ENCODE results near the gene OLFML1.

Gene OLFML1

GRCh38 chr11:7493670-7494069, 8.4 kb downstream of the OLFML1 start:
- Histone ChIP-seq H3K36me3 (replicated peaks; ENCODE audit: low read depth, low read length) (no peaks in the 10 kb centered on the region), H3K4me3 (ENCODE audit: low read length) (no peak overlapping the region), H3K4me2 (ENCODE audit: low read length) (no peak overlapping the region), H3K27ac (ENCODE audit: low read length) (no peak overlapping the region), H3K9me3 (ENCODE audit: insufficient read depth, low read length) (no peaks in the 10 kb centered on the region), H4K20me1 (ENCODE audit: insufficient read depth, low read length) (no peaks in the 10 kb centered on the region), H2AFZ (ENCODE audit: low read depth, low read length) (no peak overlapping the region), H3K9ac (ENCODE audit: low read length) (no peak overlapping the region), H3K27me3 (ENCODE audit: low read depth, low read length) (no peaks in the 10 kb centered on the region), H3K4me1 (ENCODE audit: low read length) (peaks cover 27% of the 10 kb centered on the region), H3K79me2 (ENCODE audit: low read length) (no peaks in the 10 kb centered on the region)
- no peak for TF ChIP-seq CTCF (IDR thresholded peaks at IDR 0.05; ENCODE audit: low read depth, low read length)
- TF ChIP-seq EZH2phosphoT487 (IDR thresholded peaks at IDR 0.05; ENCODE audit: low read depth) = no peak

- Histone ChIP-seq H3K27me3 (ENCODE audit: low read depth, low read length) (no peaks in the 10 kb centered on the region), H3K79me2 (ENCODE audit: low read length) (no peaks in the 10 kb centered on the region), H3K4me1 (ENCODE audit: low read length) (peaks cover 32% of the 10 kb centered on the region), H3K4me3 (ENCODE audit: low read length) (no peak overlapping the region), H3K27ac (ENCODE audit: low read length) (no peak overlapping the region), H3K9ac (ENCODE audit: low read length) (no peak overlapping the region), H4K20me1 (ENCODE audit: insufficient read depth, low read length) (no peaks in the 10 kb centered on the region), H2AFZ (ENCODE audit: low read depth, low read length) (no peak overlapping the region), H3K36me3 (replicated peaks; ENCODE audit: low read depth, low read length) (no peaks in the 10 kb centered on the region), H3K9me3 (ENCODE audit: insufficient read depth, low read length) (no peaks in the 10 kb centered on the region), H3K4me2 (ENCODE audit: low read length) (no peak overlapping the region)
- TF ChIP-seq EZH2phosphoT487 (IDR thresholded peaks at IDR 0.05; ENCODE audit: low read depth) (no peak), CTCF (IDR thresholded peaks at IDR 0.05; ENCODE audit: low read depth, low read length) (no peak)
Observed at GRCh38 chr11:7494086-7494745, 8.9 kb downstream of the OLFML1 start.

- Histone ChIP-seq H3K27ac (ENCODE audit: low read length) (peak overlapping the region; percentile 76), H3K4me2 (ENCODE audit: low read length) (peak overlapping the region; percentile 41), H3K36me3 (replicated peaks; ENCODE audit: low read depth, low read length) (no peaks in the 10 kb centered on the region), H3K4me3 (ENCODE audit: low read length) (no peak overlapping the region), H3K9ac (ENCODE audit: low read length) (peak overlapping the region; percentile 34; the same call in 1 of the 2 replicates), H3K27me3 (ENCODE audit: low read depth, low read length) (no peaks in the 10 kb centered on the region), H2AFZ (ENCODE audit: low read depth, low read length) (peak overlapping the region; percentile 55; the same call in 1 of the 2 replicates), H3K79me2 (ENCODE audit: low read length) (no peaks in the 10 kb centered on the region), H3K9me3 (ENCODE audit: insufficient read depth, low read length) (no peaks in the 10 kb centered on the region), H4K20me1 (ENCODE audit: insufficient read depth, low read length) (no peaks in the 10 kb centered on the region), H3K4me1 (ENCODE audit: low read length) (peaks cover 34% of the 10 kb centered on the region)
- TF ChIP-seq EZH2phosphoT487 (IDR thresholded peaks at IDR 0.05; ENCODE audit: low read depth) = no peak
- TF ChIP-seq CTCF (IDR thresholded peaks at IDR 0.05; ENCODE audit: low read depth, low read length) = no peak
Observed at GRCh38 chr11:7495882-7496551, 10.7 kb downstream of the OLFML1 start.

GRCh38 chr11:7498193-7498592, 12.9 kb downstream of the OLFML1 start:
- Histone ChIP-seq H3K36me3 (replicated peaks; ENCODE audit: low read depth, low read length) (peaks cover under 1% of the 10 kb centered on the region), H2AFZ (ENCODE audit: low read depth, low read length) (no peak overlapping the region), H3K79me2 (ENCODE audit: low read length) (no peaks in the 10 kb centered on the region), H3K4me3 (ENCODE audit: low read length) (no peak overlapping the region), H3K27ac (ENCODE audit: low read length) (no peak overlapping the region), H3K9me3 (ENCODE audit: insufficient read depth, low read length) (no peaks in the 10 kb centered on the region), H3K27me3 (ENCODE audit: low read depth, low read length) (no peaks in the 10 kb centered on the region), H3K4me1 (ENCODE audit: low read length) (peaks cover 42% of the 10 kb centered on the region), H4K20me1 (ENCODE audit: insufficient read depth, low read length) (no peaks in the 10 kb centered on the region), H3K4me2 (ENCODE audit: low read length) (no peak overlapping the region), H3K9ac (ENCODE audit: low read length) (no peak overlapping the region)
- TF ChIP-seq EZH2phosphoT487 (IDR thresholded peaks at IDR 0.05; ENCODE audit: low read depth) = no peak
- TF ChIP-seq CTCF (IDR thresholded peaks at IDR 0.05; ENCODE audit: low read depth, low read length) = no peak

Data from OCI-LY3 (cell line).